HUES64 (cell line): Measurements from ENCODE around the gene GPR152.
"Not testable (repeated sequence)": the region's sequence is repeated elsewhere in the genome, so short reads cannot be mapped to it uniquely, and the experiment has no call there.

Source experiments
- H3K27ac ChIP-seq: 2 replicates; pipeline ENCODE4 v1.7.0; 2013; ENCODE audit warnings: low read depth, low read length, inconsistent platforms
- H3K27me3 ChIP-seq: 2 replicates; pipeline ENCODE4 v1.6.1; 2013; ENCODE audit warnings: mild to moderate bottlenecking, low read length; ENCODE audit not compliant: insufficient read depth
- H3K36me3 ChIP-seq: 2 replicates; pipeline ENCODE4 v1.6.1; 2013; ENCODE audit warnings: mild to moderate bottlenecking, low read length; ENCODE audit not compliant: insufficient read depth
- H3K4me1 ChIP-seq: 2 replicates; pipeline ENCODE4 v1.6.1; 2013; ENCODE audit warnings: mild to moderate bottlenecking, low read length, moderate library complexity; ENCODE audit not compliant: insufficient read depth
- H3K4me3 ChIP-seq: 2 replicates; pipeline ENCODE4 v1.5.1; 2013; ENCODE audit warnings: mild to moderate bottlenecking, low read length, moderate library complexity
- H3K9ac ChIP-seq: 2 replicates; pipeline ENCODE4 v1.6.1; 2013; ENCODE audit warnings: mild to moderate bottlenecking, low read depth, low read length
- H3K9me3 ChIP-seq: 2 replicates; pipeline ENCODE4 v1.6.1; 2013; ENCODE audit warnings: low read depth, low read length; ENCODE audit not compliant: insufficient read depth
- WGBS: fragments of 150-250, 120-280 bp; methylation state at CpG from one replicate; pipeline ENCODE4 v1.1.7; 2013; ENCODE audit warnings: missing lambda C conversion rate; 5-methylcytosine and 5-hydroxymethylcytosine counted together

GPR152 gene

DNA sequence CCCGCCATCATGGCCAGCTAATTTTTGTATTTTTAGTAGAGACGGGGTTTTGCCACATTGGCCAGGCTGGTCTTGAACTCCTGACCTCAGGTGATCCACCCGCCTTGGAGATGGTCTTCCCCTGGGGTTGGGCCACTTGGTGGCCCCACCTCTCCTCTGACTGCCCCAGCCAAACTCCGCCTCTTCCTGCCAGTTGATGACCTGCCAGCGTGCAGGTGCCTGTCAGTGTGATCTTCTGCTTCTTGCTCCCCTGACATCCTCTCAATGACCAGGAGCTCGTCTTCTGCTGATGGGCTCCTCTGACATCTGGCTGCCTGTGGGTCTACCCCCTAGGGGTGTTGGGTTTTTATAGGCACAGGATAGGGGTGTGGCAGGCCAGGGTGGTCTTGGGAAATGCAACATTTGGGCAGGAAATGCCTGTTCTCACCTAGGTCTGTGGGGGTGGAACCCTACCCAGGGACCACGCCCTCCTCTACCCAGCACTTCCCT, 33.4 kb upstream of the GPR152 start:
- not testable (repeated sequence) for H3K4me1 ChIP-seq, H3K27me3 ChIP-seq, H3K9ac ChIP-seq, H3K27ac ChIP-seq, H3K9me3 ChIP-seq, H3K4me3 ChIP-seq
- WGBS, result 79% methylated on average over 7 of the region's 7 CpGs
- peaks cover 15% of the 10 kb centered on the region; the same call in 1 of the 2 replicates for H3K36me3 ChIP-seq

DNA sequence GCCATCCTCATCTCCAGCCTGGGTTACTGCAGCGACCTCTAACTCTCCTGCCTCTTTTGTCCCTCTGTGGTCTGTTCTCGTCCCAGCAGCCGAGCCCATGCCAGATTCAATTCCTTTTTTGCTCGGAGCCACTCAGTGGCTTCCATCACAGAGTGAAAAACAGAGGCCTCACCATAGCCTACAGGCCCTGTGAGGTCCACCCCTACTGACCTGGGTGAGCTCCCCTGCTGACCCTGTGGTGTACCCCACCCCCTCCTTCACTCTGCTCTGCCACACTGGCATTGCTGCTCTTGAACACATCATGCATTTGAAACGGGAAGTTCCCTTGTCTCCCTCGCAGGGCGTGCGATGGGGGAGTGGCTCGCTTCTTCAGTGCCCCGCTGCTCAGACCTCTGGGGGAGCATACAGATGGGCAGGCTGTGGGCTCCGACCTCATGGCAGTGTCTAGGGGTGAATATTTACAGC, 32.4 kb upstream of the GPR152 start:
- Histone ChIP-seq H3K36me3 (0 out of 2 replicates have a peak, but pooled peaks cover 5% of the 10 kb centered on the region), H3K4me1 (no peaks in the 10 kb centered on the region), H3K9me3 (no peaks in the 10 kb centered on the region), H3K27me3 (peaks cover 6% of the 10 kb centered on the region; the same call in 1 of the 2 replicates), H3K27ac (no peak overlapping the region), H3K4me3 (no peak overlapping the region), H3K9ac (no peak overlapping the region)
- WGBS, result 93% methylated on average over 11 of the region's 11 CpGs

DNA sequence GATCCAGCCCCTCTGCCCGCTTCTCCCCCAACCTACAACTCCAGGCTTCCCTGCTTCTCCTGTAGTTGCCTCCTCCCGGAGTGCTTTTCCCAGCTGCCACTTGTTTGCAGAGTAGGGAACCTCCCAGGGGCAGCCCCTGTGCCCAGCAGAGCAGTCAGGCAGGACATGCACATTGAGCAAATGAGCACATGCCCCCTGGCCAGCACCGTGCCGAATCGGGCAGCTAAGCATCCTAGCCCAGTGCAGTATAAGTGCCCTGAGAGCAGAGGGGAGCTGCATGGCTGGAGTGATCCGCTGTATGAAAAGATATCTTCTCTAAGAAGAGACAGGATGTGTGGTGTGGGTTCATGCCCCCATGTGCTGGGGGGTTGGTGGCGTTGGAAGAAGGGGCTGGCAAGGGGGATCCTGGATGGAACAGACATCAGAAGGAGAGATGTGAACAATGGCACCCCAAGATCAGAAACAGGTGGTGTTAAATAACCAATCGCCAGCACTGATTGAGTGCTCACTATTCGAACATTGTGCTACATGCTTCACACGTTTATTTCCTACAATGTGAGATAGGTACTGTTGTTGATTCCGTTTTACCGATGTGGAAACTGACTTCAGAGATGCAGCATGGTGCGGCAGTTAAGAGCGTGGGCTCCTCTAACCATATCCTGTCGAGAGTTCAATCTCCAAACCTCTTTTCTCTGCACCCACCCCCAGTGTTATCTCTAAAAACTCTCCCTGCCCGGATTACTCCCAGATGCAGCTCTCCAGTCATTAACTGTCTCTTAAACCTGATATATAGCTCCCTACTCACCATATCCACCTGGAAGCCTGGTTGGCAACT, 31.5 kb upstream of the GPR152 start:
- H3K4me1 ChIP-seq, result no peaks in the 10 kb centered on the region
- H3K9ac ChIP-seq, result no peak overlapping the region
- WGBS, result 93% methylated on average over 16 of the region's 16 CpGs
- H3K36me3 ChIP-seq, result 0 out of 2 replicates have a peak, but pooled peaks cover 2% of the 10 kb centered on the region
- H3K27me3 ChIP-seq, result peaks cover 6% of the 10 kb centered on the region; the same call in 1 of the 2 replicates
- no peak overlapping the region for H3K27ac ChIP-seq
- H3K4me3 ChIP-seq, result peak overlapping the region; percentile 66; the same call in 1 of the 2 replicates
- H3K9me3 ChIP-seq, result no peaks in the 10 kb centered on the region

DNA sequence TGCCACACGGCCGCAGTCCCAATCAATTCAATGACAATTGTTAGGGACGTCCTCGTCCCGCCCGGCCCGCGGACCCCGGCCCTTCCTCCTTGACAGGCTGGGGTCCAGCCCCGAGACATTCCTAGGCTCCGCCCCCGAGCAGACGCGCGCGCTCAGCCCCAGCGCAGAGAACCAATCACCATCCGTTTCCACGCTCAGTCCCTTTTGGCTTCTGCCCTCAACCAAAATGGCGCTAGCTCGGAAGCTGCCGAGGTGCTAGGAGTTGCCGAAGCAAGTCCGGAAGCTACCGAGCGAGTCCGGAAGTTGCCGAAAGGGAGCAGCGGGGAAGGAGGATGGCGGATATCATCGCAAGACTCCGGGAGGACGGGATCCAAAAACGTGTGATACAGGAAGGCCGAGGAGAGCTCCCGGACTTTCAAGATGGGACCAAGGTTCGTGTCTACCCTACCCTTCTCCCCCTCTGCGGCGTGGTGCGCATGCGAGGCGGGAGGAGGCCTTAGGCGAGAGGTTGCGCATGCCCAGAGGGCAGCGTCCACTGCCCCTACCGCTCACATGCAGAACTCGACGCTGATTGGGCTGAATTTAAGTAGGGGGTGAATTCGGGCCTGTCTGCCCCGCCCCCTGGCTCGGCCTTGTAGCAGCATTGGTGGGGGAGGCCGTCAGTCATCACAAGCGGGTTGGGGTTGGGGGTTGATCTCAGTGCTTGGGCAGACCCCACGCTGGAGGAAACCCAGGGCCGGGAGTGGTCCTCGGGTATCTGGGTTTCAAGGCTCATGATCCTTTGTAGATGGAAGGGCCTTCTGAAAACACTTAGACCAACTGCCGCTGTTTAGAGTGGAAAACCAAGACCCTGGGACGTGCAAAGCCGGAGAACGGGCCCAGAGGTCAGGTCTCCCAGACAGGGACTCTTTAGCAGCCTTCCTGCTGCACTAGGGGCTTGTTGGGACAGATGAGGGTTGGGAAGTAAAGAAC, 30.6 kb upstream of the GPR152 start, which contains the start of gene AIP:
Gene AIP (plus strand): TSS at position 200 of the 972 bp plus-strand sequence. CDS start 133 bp downstream, at position 333.
- Histone ChIP-seq H3K4me1 (no peaks in the 10 kb centered on the region), H3K27me3 (peaks cover 6% of the 10 kb centered on the region; the same call in 1 of the 2 replicates), H3K36me3 (0 out of 2 replicates have a peak, but pooled peaks cover 2% of the 10 kb centered on the region), H3K9ac (peak within 1 kb of the TSS; percentile 61), H3K4me3 (peak within 1 kb of the TSS; percentile 66), H3K9me3 (no peaks in the 10 kb centered on the region), H3K27ac (peak within 1 kb of the TSS; percentile 46; the same call in 1 of the 2 replicates)
- 11% methylated on average over 60 of the region's 60 CpGs for WGBS

DNA sequence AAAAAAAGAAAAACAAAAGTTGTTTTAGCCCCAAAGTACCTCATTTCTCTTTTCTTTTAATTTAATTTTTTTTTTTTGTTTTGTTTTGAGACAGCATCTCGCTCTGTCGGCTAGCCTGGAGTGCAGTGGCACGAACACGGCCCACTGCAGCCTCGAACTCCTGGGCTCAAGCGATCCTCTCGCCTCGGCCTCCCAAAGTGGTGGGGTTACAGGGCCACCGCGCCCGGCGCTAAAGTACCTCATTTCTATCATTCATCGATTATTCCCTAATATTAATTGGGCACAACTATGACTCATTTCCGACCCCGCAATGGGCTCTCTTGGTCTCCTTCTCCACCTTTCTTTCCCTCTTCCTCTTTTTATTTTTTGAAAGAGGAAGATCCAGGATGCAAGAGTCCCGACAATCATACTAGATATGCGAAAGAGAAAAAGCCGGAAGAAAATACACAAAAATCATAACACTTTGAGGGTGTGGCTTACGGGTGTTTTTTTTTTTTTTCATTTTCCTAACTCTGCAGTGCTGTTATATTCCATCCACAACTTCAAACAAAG, 29.8 kb upstream of the GPR152 start:
- H3K9me3 ChIP-seq, result no peaks in the 10 kb centered on the region
- no peaks in the 10 kb centered on the region for H3K4me1 ChIP-seq
- peak overlapping the region; percentile 66 for H3K4me3 ChIP-seq
- H3K36me3 ChIP-seq, result no peaks in the 10 kb centered on the region
- H3K27me3 ChIP-seq, result peaks cover 6% of the 10 kb centered on the region; the same call in 1 of the 2 replicates
- no peak overlapping the region for H3K9ac ChIP-seq
- H3K27ac ChIP-seq, result no peak overlapping the region
- WGBS, result 84% methylated on average over 17 of the region's 19 CpGs

DNA sequence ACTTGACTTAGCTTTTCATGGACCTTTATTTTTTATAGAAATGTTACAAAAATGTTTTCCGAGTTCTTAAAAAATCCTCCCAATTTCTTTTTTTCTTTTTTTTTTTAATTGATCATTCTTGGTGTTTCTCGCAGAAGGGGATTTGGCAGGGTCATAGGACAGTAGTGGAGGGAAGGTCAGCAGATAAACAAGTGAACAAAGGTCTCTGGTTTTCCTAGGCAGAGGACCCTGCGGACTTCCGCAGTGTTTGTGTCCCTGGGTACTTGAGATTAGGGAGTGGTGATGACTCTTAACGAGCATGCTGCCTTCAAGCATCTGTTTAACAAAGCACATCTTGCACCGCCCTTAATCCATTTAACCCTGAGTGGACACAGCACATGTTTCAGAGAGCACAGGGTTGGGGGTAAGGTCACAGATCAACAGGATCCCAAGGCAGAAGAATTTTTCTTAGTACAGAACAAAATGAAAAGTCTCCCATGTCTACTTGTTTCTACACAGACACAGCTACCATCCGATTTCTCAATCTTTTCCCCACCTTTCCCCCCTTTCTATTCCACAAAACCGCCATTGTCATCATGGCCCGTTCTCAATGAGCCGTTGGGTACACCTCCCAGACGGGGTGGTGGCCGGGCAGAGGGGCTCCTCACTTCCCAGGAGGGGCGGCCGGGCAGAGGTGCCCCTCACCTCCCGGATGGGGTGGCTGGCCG, 25.0 kb upstream of the GPR152 start:
- H3K9ac ChIP-seq, H3K27ac ChIP-seq, H3K4me3 ChIP-seq, H3K27me3 ChIP-seq, H3K36me3 ChIP-seq, H3K9me3 ChIP-seq, H3K4me1 ChIP-seq: not testable (repeated sequence)
- 94% methylated on average over 11 of the region's 16 CpGs for WGBS

DNA sequence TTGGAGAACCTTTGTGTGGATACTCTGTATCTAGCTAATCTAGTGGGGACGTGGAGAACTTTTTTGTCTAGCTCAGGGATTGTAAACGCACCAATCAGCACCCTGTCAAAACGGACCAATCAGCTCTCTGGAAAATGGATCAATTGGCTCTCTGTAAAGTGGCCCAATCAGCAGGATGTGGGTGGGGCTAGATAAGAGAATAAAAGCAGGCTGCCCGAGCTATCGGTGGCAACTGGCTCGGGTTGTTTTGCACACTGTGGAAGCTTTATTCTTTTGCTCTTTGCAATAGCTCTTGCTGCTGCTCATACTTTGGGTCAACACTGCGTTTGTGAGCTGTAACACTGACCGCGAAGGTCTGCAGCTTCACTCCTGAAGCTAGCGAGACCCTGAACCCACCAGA, 24.2 kb upstream of the GPR152 start:
- H3K4me3 ChIP-seq, H3K27ac ChIP-seq, H3K9ac ChIP-seq, H3K4me1 ChIP-seq, H3K36me3 ChIP-seq, H3K27me3 ChIP-seq, H3K9me3 ChIP-seq: not testable (repeated sequence)
- 95% methylated on average over 10 of the region's 10 CpGs for WGBS

DNA sequence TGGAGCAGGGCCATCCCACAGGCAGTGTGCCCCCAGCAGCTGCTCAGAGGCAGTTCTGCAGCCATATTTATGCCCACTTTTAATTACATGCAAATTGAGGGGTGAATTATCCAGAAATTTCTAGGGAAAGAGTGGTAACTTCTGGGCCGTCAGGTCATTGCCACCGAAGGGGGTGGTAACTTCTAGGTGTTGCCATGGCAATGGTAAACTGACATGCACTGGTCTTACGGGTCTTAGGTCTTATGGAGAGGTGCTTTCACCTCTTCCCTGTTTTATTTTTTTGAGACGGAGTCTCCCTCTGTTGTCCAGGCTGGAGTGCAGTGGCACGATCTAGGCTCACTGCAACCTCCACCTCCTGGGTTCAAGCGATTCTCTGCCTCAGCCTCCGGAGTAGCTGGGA, 20.4 kb upstream of the GPR152 start:
- Histone ChIP-seq H3K27ac (no peak overlapping the region), H3K4me3 (no peak overlapping the region), H3K36me3 (no peaks in the 10 kb centered on the region), H3K9me3 (no peaks in the 10 kb centered on the region), H3K27me3 (no peaks in the 10 kb centered on the region), H3K4me1 (no peaks in the 10 kb centered on the region), H3K9ac (no peak overlapping the region)
- 81% methylated on average over 7 of the region's 7 CpGs for WGBS

DNA sequence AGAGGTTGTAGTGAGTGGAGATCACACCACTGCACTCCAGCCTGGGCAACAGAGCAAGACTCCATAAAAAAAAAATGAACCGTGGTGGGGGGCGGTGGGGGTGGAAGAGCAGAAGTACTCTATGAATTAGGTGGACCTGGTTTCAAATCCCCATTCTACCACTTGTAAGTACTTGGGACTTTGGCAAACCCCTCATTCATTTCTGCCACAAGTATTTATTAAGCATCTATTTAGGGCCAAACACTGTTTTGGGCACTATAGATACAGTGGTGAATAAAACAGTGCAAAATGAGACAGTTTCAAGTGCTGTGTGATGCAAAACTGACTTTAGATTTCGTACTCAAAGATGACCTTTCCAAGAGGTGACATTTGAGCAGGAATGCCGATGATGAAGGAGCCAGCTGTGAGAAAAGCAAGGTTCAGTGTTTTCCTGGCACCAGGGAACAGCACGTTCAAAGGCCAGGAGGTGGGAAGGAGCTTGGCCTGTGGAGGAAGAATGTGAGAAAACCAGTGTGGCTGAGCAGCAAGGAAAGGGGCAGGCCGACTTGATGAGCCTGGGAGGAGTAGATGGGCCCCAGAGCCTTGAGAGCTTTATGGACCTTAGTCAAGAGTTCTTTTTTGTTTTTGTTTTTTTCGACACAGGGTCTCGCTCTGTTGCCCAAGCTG, 17.9 kb upstream of the GPR152 start:
- no peaks in the 10 kb centered on the region for H3K27me3 ChIP-seq
- WGBS, result 87% methylated on average over 7 of the region's 8 CpGs
- H3K4me1 ChIP-seq, result no peaks in the 10 kb centered on the region
- no peaks in the 10 kb centered on the region for H3K36me3 ChIP-seq
- H3K4me3 ChIP-seq, result no peak overlapping the region
- H3K9ac ChIP-seq, result no peak overlapping the region
- H3K27ac ChIP-seq, result no peak overlapping the region
- no peaks in the 10 kb centered on the region for H3K9me3 ChIP-seq

DNA sequence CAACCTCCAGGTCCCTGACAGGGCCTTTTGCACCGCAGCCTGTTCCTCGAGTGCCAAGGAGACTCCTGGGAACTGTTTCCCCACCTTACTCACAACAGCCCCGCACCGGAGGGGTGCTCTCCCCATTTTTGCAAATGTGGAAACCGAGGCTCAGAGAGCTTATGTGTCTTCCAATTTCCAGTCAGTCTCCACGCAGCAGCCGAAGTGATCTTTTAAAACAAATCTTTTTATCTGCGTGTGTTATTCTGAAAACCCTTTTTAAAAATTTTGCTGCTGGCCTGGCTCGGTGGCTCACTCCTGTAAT, 16.9 kb upstream of the GPR152 start:
- H3K4me3 ChIP-seq, result peak overlapping the region; percentile 93
- H3K27ac ChIP-seq, result 0 out of 2 replicates have a peak overlapping the region, but pooled peaks have one; percentile 24
- WGBS, result 42% methylated on average over 9 of the region's 9 CpGs
- H3K9me3 ChIP-seq, result no peaks in the 10 kb centered on the region
- no peaks in the 10 kb centered on the region for H3K36me3 ChIP-seq
- H3K4me1 ChIP-seq, result no peaks in the 10 kb centered on the region
- peak overlapping the region; percentile 70 for H3K9ac ChIP-seq
- no peaks in the 10 kb centered on the region for H3K27me3 ChIP-seq
